Calu3 (cell line): ENCODE data around the gene SLC16A7. TPM values are rescaled to one million over a fixed set of nuclear protein-coding genes. Genes with fewer than 3 reads are reported as not detected.

ENCODE experiments used
- BruUV-seq: library from RNA; stranded (reverse); fragments of 400-500 nt; replicated peaks from 2 replicates; lab custom pipeline; 2021; lab: Mats Ljungman, UMichigan
- CTCF ChIA-PET: fragments of 300-600 bp; sonication (Branson Sonifier 250); formaldehyde crosslinking; loops from one replicate; lab custom pipeline; 2022; ENCODE audit warnings: antibody characterized with exemption; lab: Charles Lee
- DNase-seq: peaks from one replicate; pipeline ENCODE4 v3.0.0; 2022
- H3K27ac Mint-ChIP-seq: one replicate; pipeline ENCODE4 v1.8.0; 2022; ENCODE audit warnings: mixed read lengths; ENCODE audit not compliant: unreplicated experiment
- H3K27me3 Mint-ChIP-seq: one replicate; pipeline ENCODE4 v1.8.0; 2022; ENCODE audit warnings: mixed read lengths; ENCODE audit not compliant: unreplicated experiment
- H3K36me3 Mint-ChIP-seq: one replicate; pipeline ENCODE4 v1.8.0; 2022; ENCODE audit warnings: mild to moderate bottlenecking, moderate library complexity, mixed read lengths; ENCODE audit not compliant: insufficient read depth, unreplicated experiment
- H3K4me1 Mint-ChIP-seq: one replicate; pipeline ENCODE4 v1.8.0; 2022; ENCODE audit warnings: mild to moderate bottlenecking, low read depth, mixed read lengths; ENCODE audit not compliant: unreplicated experiment
- H3K4me3 Mint-ChIP-seq: one replicate; pipeline ENCODE4 v1.8.0; 2022; ENCODE audit warnings: mild to moderate bottlenecking, low read depth, moderate library complexity, mixed read lengths; ENCODE audit not compliant: unreplicated experiment
- H3K9me3 Mint-ChIP-seq: one replicate; pipeline ENCODE4 v1.8.0; 2022; ENCODE audit warnings: low read depth, mixed read lengths; ENCODE audit not compliant: unreplicated experiment
- CTCF ChIP-seq: fragments of 200-600 bp; IDR thresholded peaks from one replicate; pipeline ENCODE4 v1.8.0; 2022; ENCODE audit warnings: antibody characterized with exemption; ENCODE audit not compliant: unreplicated experiment
- intact Hi-C: fragments of 100-400 bp; cut with micrococcal nuclease; formaldehyde crosslinking; loops from one replicate; pipeline ENCODE4 v1.10.0; 2022; ENCODE audit not compliant: unreplicated experiment
- total RNA-seq: library from RNA; stranded (reverse); gene quantifications from 2 replicates; pipeline ENCODE4 v1.2.3, GENCODE V29; 2022

SLC16A7 gene
- total RNA-seq, 1 experiment from 2014 or later: 58.6 TPM

GRCh38 chr12:59763835-59764234 is 168.0 kb downstream of the SLC16A7 start:
- CTCF ChIA-PET: no interaction called here

GRCh38 chr12:59768031-59768430 is 172.2 kb downstream of the SLC16A7 start:
- no peaks in the 10 kb centered on the region for H3K36me3 Mint-ChIP-seq
- no peak for TF ChIP-seq CTCF
- no TSS peak for BruUV-seq
- intact Hi-C loops: no loop called here
- H3K27me3 Mint-ChIP-seq: no peaks in the 10 kb centered on the region
- no peak overlapping the region for H3K4me3 Mint-ChIP-seq
- no peaks in the 10 kb centered on the region for H3K9me3 Mint-ChIP-seq
- no peak for DNase-seq
- CTCF ChIA-PET: no interaction called here
- no peak overlapping the region for H3K27ac Mint-ChIP-seq
- no peaks in the 10 kb centered on the region for H3K4me1 Mint-ChIP-seq

More at GRCh38 chr12:59763835-59764234, 168.0 kb downstream of the SLC16A7 start:
- no peaks in the 10 kb centered on the region for H3K27me3 Mint-ChIP-seq
- DNase-seq: no peak
- H3K9me3 Mint-ChIP-seq: no peaks in the 10 kb centered on the region
- TF ChIP-seq CTCF: no peak
- intact Hi-C loops: no loop called here
- no peak overlapping the region for H3K27ac Mint-ChIP-seq
- H3K4me3 Mint-ChIP-seq: no peak overlapping the region
- BruUV-seq: no TSS peak
- H3K4me1 Mint-ChIP-seq: no peaks in the 10 kb centered on the region
- no peaks in the 10 kb centered on the region for H3K36me3 Mint-ChIP-seq

- H3K4me1 Mint-ChIP-seq: no peaks in the 10 kb centered on the region
- no peaks in the 10 kb centered on the region for H3K36me3 Mint-ChIP-seq
- no peak overlapping the region for H3K27ac Mint-ChIP-seq
- H3K4me3 Mint-ChIP-seq: no peak overlapping the region
- CTCF ChIA-PET: no interaction called here
- H3K27me3 Mint-ChIP-seq: no peaks in the 10 kb centered on the region
- no TSS peak for BruUV-seq
- peak; percentile 43 for TF ChIP-seq CTCF
- H3K9me3 Mint-ChIP-seq: no peaks in the 10 kb centered on the region
- intact Hi-C loops: loop anchor here (2.0 to 5.0 kb wide), 3 partner anchors 130 to 348 kb away; partner anchors contain the start of gene SLC16A7
- DNase-seq: peak; percentile 26
Measured at GRCh38 chr12:59780605-59781135, 184.8 kb downstream of the SLC16A7 start.

GRCh38 chr12:59787610-59788009 is 191.8 kb downstream of the SLC16A7 start:
- Mint-ChIP-seq H3K9me3 (peaks cover 6% of the 10 kb centered on the region), H3K27me3 (no peaks in the 10 kb centered on the region), H3K36me3 (no peaks in the 10 kb centered on the region), H3K4me1 (no peaks in the 10 kb centered on the region), H3K4me3 (no peak overlapping the region), H3K27ac (no peak overlapping the region)
- no peak for DNase-seq
- TF ChIP-seq CTCF: no peak
- BruUV-seq: no TSS peak
- intact Hi-C loops: no loop called here
- CTCF ChIA-PET: no interaction called here
